Measurements from ENCODE around the gene CDKAL1.

The CDKAL1 gene

GRCh38 chr6:20851795-20852194 lies 317.5 kb downstream of the CDKAL1 start:
- DNase-seq, result no peak

GRCh38 chr6:20853828-20854227 lies 319.6 kb downstream of the CDKAL1 start:
- DNase-seq, result no peak

GRCh38 chr6:20856681-20857288 lies 322.5 kb downstream of the CDKAL1 start:
- no peak for DNase-seq

GRCh38 chr6:20861481-20861880 lies 327.2 kb downstream of the CDKAL1 start:
- DNase-seq, result no peak

DNA sequence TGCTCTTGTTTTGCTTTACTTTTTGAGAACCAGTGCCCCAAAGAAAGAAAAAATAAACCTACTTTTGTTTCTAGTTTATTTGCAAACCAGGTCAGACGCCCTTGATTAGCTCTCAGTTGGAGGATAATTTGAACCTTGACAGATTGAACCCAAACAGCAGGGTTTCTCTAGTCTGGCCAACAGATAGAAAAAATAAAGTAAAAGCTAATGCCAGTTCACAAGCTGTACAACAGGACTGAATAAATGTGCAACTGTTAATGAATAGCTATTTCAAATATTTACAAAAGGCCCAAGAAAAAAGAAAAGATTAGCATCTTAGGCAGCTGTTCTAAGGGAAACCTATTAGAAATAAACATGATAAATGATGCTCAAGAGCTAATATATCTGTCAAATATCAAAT lies 331.8 kb downstream of the CDKAL1 start:
- DNase-seq, result no peak

DNA sequence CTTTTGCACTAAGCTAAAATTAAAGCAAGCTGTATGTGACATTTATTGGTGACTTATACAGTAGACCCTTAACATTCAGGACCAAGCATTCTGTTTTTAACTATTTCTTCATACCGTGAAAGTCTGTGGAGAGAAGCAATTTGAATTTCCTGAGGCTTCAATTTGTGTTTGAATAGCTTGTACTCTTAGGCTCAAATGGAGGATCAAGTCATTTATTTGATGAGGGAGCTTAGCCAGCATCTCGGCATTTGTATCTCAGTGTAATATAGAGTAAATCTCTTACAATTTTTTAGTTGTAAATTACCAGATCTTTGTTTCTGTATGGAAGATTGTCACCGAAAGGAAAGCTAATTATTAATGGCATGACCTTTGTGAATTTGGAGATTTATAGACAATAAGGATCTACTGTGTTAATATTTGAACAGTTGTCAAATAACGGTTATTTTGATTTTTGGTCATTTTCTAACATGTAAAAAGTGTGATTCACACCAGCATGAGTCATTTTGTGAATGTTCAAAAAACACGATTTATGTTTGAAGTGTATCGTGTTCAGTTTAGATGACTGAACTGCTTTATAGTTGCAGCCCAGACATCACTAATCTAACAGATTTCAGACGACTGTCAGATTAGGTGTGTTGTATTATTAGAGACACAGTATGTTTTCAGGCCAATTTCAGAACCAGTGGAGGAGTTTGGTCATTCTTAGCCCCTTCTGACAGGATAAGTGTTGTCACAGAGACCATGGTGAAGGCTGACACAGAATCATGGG lies 332.9 kb downstream of the CDKAL1 start:
- no peak for DNase-seq

DNA sequence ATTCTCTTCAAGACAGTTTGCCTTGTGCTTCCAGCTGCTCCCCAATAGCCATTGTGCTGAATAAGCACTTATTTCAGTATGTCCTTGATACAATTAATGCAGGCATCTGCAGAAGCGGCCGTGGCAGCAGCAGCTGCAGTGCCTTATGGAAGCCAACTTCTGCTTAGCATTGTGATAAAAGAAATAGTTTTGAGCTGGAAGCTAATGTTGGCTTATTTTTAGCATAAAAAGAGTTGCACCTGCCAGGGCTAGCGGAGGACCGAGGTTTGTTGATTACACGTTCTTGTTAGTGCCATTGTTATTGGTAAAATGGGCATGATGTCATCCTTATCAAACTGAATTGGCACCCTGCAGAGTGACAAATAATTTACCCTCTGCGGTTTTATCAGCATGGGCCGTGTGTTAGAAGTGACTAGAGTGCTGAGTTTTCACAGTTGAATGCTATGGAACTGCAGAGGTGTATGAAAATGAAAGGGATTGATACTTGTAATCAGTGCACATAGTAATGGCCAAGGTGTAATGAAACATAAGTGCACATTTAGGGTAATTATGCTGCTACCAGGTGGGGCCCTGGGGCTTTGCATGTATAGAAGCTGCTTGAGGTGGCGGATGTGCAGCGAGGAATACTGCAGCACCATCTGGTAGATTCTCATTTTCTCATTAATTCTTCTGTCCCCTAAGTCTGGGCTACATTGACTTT lies 334.3 kb downstream of the CDKAL1 start:
- DNase-seq, result no peak

GRCh38 chr6:20870021-20870420 lies 335.8 kb downstream of the CDKAL1 start:
- no peak for DNase-seq

DNA sequence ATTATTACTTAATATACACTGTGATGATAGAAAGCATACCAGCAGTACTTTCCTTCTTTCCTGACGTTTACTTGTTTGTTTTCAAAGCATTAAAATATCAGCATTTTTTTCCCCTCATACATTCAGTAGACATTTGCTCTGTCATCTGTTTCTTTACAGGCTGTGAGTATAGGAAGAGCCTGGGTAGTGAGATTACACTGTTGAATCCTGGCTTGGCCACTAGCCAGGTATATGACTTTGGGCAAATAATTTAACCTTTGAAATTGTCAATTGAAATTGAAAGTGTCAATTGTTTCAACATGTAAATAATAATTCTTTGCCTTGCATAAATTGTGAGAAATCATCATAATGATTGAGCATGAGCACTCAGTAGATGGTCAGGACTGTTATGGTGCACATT lies 336.2 kb downstream of the CDKAL1 start:
- no peak for DNase-seq

GRCh38 chr6:20873425-20874190 lies 339.4 kb downstream of the CDKAL1 start:
- no peak for DNase-seq

- DNase-seq, result no peak
Observed at GRCh38 chr6:20875369-20875963, 341.2 kb downstream of the CDKAL1 start.

- no peak for DNase-seq
Observed at GRCh38 chr6:20876036-20876435, 341.8 kb downstream of the CDKAL1 start.

DNA sequence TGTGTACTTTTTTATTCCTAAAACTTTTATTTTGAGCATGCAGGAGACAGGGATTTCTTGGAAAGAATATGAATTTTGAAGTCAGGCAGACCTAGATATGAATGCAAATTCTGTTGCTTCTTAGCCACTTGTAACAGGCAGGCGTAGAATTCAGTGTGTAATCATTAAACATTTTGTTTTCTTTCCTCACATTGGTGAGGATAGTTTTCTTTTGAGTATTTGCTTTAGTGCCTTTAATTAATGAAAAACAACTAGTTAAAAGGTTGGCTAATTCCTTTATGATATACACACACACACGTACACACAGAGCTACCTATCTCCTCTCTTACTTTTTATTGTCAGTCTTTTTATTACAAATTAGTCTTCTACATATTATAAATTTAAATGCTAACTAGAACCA lies 342.3 kb downstream of the CDKAL1 start:
- no peak for DNase-seq

- no peak for DNase-seq
Observed at GRCh38 chr6:20877008-20877937, 343.0 kb downstream of the CDKAL1 start.

GRCh38 chr6:20879121-20879520 lies 344.9 kb downstream of the CDKAL1 start:
- no peak for DNase-seq

GRCh38 chr6:20879526-20879925 lies 345.3 kb downstream of the CDKAL1 start:
- no peak for DNase-seq

DNA sequence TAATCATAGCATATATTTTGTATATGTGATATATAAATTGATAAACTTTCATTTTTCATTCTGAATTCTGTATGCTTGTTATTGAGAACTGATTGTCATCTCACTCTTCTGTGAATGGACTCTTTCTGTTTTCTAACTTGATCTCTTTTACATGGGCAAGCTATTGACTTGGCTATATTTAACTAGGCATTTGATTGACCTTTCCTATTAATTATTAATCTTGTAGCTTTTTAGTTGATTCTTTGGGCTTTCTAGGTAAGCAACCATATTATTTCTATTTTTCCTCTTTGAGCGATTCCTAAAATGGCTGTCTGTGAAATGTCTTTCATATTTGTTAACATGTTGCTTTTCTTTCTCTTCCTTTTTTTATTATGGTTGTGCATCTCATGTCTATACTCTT lies 347.1 kb downstream of the CDKAL1 start:
- no peak for DNase-seq

GRCh38 chr6:20882014-20882413 lies 347.8 kb downstream of the CDKAL1 start:
- DNase-seq, result no peak

GRCh38 chr6:20885076-20885475 lies 350.8 kb downstream of the CDKAL1 start:
- DNase-seq, result no peak

DNA sequence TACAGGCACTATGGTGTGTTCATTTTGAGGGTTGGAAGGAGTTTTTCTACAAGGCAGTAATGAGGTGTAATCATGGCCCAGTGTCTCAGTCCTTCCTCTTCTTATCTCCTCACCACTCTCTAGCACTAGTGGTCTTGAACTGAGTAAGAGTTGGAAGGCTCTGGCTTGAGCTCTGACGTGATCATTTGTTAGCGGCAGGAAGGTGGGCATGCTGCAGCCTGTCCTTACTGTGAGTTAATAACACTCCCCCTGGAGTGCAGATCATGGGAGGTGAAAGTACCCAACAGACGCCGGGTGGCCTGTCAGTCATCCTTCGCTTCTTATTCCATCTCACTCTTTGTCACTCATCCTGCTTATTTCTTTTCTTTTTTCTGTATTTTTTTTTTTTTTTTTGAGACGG lies 356.9 kb downstream of the CDKAL1 start:
- no peak for DNase-seq

DNA sequence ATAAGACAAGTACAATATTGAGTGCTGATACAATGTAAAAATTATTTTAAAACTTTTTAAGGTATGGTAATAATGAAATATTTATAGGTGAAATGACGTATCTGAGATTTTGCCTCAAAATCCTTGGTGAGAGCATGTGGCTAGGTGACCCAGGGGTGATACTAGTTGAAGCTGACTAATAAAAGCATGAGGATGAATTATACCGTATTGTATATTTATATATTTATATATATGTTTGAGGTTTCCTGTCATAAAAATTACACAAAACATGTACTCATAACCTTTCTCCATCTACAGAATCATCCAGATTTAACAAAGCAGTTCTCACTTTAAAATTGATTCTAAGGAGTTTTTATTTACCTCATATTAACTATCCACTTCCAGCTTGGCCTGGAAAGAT lies 358.1 kb downstream of the CDKAL1 start:
- no peak for DNase-seq

DNA sequence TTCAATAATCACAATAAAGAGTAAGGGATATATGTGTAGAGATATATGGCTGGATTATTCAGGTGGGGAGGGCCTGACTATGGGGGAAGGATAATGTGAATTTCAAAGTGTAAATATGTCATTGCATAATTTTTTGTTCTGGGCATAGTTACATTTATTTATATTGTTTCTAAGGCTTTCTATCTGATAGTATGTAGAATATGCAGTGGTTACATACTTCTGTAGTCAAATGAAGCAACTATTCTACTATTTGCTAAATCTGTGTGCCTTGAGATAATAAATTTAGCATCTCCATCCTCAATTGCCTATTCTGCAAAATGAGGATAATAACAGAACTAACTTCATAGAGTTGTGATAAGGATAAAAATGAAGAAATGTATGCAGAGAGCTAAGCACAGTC lies 359.2 kb downstream of the CDKAL1 start:
- no peak for DNase-seq

Measured in activated gamma-delta T cell (primary cell).